WTC11 (cell line): ENCODE data around the gene CDH2. TPM values are rescaled to one million over a fixed set of nuclear protein-coding genes. Genes with fewer than 3 reads are reported as not detected.

Source experiments
- ATAC-seq: fragments of 200-7000 bp; cut with Tn5 transposase; 2 replicates; pipeline ENCODE4 v1.10.0; 2021; ENCODE audit warnings: mild to moderate bottlenecking, moderate library complexity
- CTCF ChIA-PET: fragments of 300-600 bp; sonication (Branson Sonifier 250); formaldehyde crosslinking; loops from one replicate; lab custom pipeline; 2021; ENCODE audit warnings: antibody characterized with exemption; lab: Charles Lee
- POLR2A ChIA-PET: fragments of 350-600 bp; sonication (Branson Sonifier 250); formaldehyde crosslinking; loops from one replicate; lab custom pipeline; 2021; ENCODE audit warnings: antibody characterized with exemption; lab: Charles Lee
- DNase-seq: peaks from one replicate; pipeline ENCODE4 v3.0.0; 2021; ENCODE audit warnings: low spot score
- H3K27ac Mint-ChIP-seq: 2 replicates; pipeline ENCODE4 v1.8.0; 2021; ENCODE audit warnings: mixed read lengths
- H3K27me3 Mint-ChIP-seq: 2 replicates; pipeline ENCODE4 v1.8.0; 2021; ENCODE audit warnings: low read depth, mild to moderate bottlenecking, moderate library complexity, mixed read lengths
- H3K36me3 Mint-ChIP-seq: 2 replicates; pipeline ENCODE4 v1.8.0; 2021; ENCODE audit warnings: mixed read lengths
- H3K4me1 Mint-ChIP-seq: 2 replicates; pipeline ENCODE4 v1.8.0; 2022; ENCODE audit warnings: mixed read lengths
- H3K4me3 Mint-ChIP-seq: 2 replicates; pipeline ENCODE4 v1.8.0; 2021; ENCODE audit warnings: mild to moderate bottlenecking, moderate library complexity, mixed read lengths
- H3K9me3 Mint-ChIP-seq: 2 replicates; pipeline ENCODE4 v1.8.0; 2021; ENCODE audit warnings: mixed read lengths
- AR ChIP-seq: fragments of 250-450 bp; sonication (Bioruptor Pico); IDR thresholded peaks from 2 replicates; pipeline ENCODE4 v1.9.0; 2021; ENCODE audit warnings: mild to moderate bottlenecking
- ARID4B ChIP-seq: sonication (generic); formaldehyde crosslinking; IDR thresholded peaks from 2 replicates; pipeline ENCODE4 v1.8.0; 2023; ENCODE audit warnings: missing genetic modification reagents, mild to moderate bottlenecking, borderline replicate concordance
- ATF1 ChIP-seq: sonication (generic); formaldehyde crosslinking; IDR thresholded peaks from 2 replicates; pipeline ENCODE4 v1.8.1; 2023; ENCODE audit warnings: mild to moderate bottlenecking, moderate library complexity, missing genetic modification reagents
- CBFB ChIP-seq: sonication (generic); formaldehyde crosslinking; IDR thresholded peaks from 2 replicates; pipeline ENCODE4 v1.8.1; 2022; ENCODE audit warnings: mild to moderate bottlenecking, low read depth, missing genetic modification reagents
- ELF4 ChIP-seq: sonication (generic); formaldehyde crosslinking; IDR thresholded peaks from 2 replicates; pipeline ENCODE4 v1.8.1; 2022; ENCODE audit warnings: low read depth, mild to moderate bottlenecking, moderate library complexity, missing genetic modification reagents
- EMX1 ChIP-seq: fragments of 250-450 bp; sonication (Bioruptor Pico); IDR thresholded peaks from 2 replicates; pipeline ENCODE4 v1.8.0; 2021; ENCODE audit warnings: mild to moderate bottlenecking
- FOXK1 ChIP-seq: sonication (generic); formaldehyde crosslinking; IDR thresholded peaks from 2 replicates; pipeline ENCODE4 v1.8.0; 2022; ENCODE audit warnings: mild to moderate bottlenecking, moderate library complexity, missing genetic modification reagents
- FOXP1 ChIP-seq: sonication (generic); formaldehyde crosslinking; IDR thresholded peaks from 2 replicates; pipeline ENCODE4 v1.8.0; 2022; ENCODE audit warnings: missing genetic modification reagents, mild to moderate bottlenecking, moderate library complexity, borderline replicate concordance
- GTF2I ChIP-seq: fragments of 250-450 bp; sonication (Bioruptor Pico); conservative IDR thresholded peaks from 2 replicates; pipeline ENCODE4 v1.4.0; 2021; ENCODE audit warnings: mild to moderate bottlenecking
- IRF2 ChIP-seq: sonication (generic); formaldehyde crosslinking; IDR thresholded peaks from 2 replicates; pipeline ENCODE4 v1.8.0; 2022; ENCODE audit warnings: low read depth, missing genetic modification reagents, borderline replicate concordance
- KAT7 ChIP-seq: sonication (generic); formaldehyde crosslinking; IDR thresholded peaks from 2 replicates; pipeline ENCODE4 v1.8.1; 2023; ENCODE audit warnings: missing genetic modification reagents, mild to moderate bottlenecking, borderline replicate concordance
- SMAD3 ChIP-seq: sonication (generic); formaldehyde crosslinking; IDR thresholded peaks from 2 replicates; pipeline ENCODE4 v1.8.0; 2022; ENCODE audit warnings: missing genetic modification reagents, mild to moderate bottlenecking, borderline replicate concordance
- TEAD1 ChIP-seq: sonication (generic); formaldehyde crosslinking; IDR thresholded peaks from 2 replicates; pipeline ENCODE4 v1.8.0; 2022; ENCODE audit warnings: mild to moderate bottlenecking, missing genetic modification reagents
- ZMAT4 ChIP-seq: fragments of 250-450 bp; sonication (Bioruptor Pico); IDR thresholded peaks from 2 replicates; pipeline ENCODE4 v1.9.0; 2021; ENCODE audit warnings: mild to moderate bottlenecking
- ZNF396 ChIP-seq: fragments of 250-450 bp; sonication (Bioruptor Pico); IDR thresholded peaks from 2 replicates; pipeline ENCODE4 v1.8.0; 2021; ENCODE audit warnings: mild to moderate bottlenecking, moderate library complexity, borderline replicate concordance
- ZNF532 ChIP-seq: fragments of 250-450 bp; sonication (Bioruptor Pico); IDR thresholded peaks from 2 replicates; pipeline ENCODE4 v1.9.0; 2021; ENCODE audit warnings: mild to moderate bottlenecking, borderline replicate concordance
- ZNF671 ChIP-seq: fragments of 250-450 bp; sonication (Bioruptor Pico); IDR thresholded peaks from 2 replicates; pipeline ENCODE4 v1.8.0; 2021; ENCODE audit warnings: mild to moderate bottlenecking
- total RNA-seq: library from RNA; stranded (reverse); gene quantifications from 3 replicates; pipeline ENCODE4 v1.2.3, GENCODE V29; 2021
- TF ChIP-seq, protein P1 (sequence below): sonication (generic); formaldehyde crosslinking; IDR thresholded peaks from 2 replicates; pipeline ENCODE4 v1.8.1; 2023; ENCODE audit warnings: mild to moderate bottlenecking, missing genetic modification reagents, moderate library complexity

The CDH2 gene
- total RNA-seq, 1 experiment from 2014 or later: 17.3 TPM

DNA sequence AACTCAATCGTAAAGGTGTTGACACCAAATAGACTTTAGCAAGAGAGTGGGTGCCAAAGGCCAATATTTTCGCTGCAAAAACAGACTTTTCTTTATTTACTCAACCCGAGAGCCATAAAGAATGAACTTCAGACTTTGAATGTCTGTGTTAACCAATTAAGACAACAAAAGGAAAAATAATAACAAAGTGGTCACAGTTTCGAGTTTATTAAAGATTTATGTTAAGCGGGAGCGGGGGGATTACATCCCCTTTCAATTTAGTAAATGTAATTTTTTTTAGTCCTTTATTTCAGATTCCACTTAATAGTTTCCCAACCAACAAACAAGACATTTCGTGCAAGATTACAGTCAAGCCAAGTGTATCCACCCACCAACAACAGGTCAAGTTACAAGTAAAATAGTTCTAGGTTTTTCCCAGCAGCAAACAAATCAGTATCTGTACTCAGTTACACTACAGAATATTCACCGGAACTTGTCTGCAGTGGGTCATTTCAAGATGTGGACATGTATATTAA, 9.0 kb downstream of the CDH2 start:
- DNase-seq (no peak), ATAC-seq (no peak)
- Mint-ChIP-seq H3K9me3 (no peaks in the 10 kb centered on the region), H3K27ac (no peak overlapping the region), H3K4me3 (no peak overlapping the region), H3K27me3 (no peaks in the 10 kb centered on the region), H3K4me1 (0 out of 2 replicates have a peak, but pooled peaks cover 7% of the 10 kb centered on the region), H3K36me3 (no peaks in the 10 kb centered on the region)
- POLR2A ChIA-PET: no interaction called here
- TF ChIP-seq ARID4B (CRISPR knock-in tag) (no peak), ZNF671 (CRISPR knock-in tag) (no peak), ELF4 (CRISPR knock-in tag) (no peak), FOXK1 (no peak), FOXP1 (CRISPR knock-in tag) (no peak), AR (CRISPR knock-in tag) (no peak), ZNF532 (CRISPR knock-in tag) (no peak), IRF2 (no peak), ZMAT4 (CRISPR knock-in tag) (no peak), SMAD3 (CRISPR knock-in tag) (no peak), CBFB (no peak), KAT7 (CRISPR knock-in tag) (no peak), ZNF396 (CRISPR knock-in tag) (no peak), ATF1 (no peak), EMX1 (no peak), GTF2I (CRISPR knock-in tag) (no peak), TEAD1 (CRISPR knock-in tag) (no peak)
- TF ChIP-seq, protein P1, sequence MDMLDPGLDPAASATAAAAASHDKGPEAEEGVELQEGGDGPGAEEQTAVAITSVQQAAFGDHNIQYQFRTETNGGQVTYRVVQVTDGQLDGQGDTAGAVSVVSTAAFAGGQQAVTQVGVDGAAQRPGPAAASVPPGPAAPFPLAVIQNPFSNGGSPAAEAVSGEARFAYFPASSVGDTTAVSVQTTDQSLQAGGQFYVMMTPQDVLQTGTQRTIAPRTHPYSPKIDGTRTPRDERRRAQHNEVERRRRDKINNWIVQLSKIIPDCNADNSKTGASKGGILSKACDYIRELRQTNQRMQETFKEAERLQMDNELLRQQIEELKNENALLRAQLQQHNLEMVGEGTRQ (CRISPR knock-in tag): no peak
- CTCF ChIA-PET: no interaction called here
